Endothelial cell of umbilical vein (primary cell): ENCODE results near the gene IKZF1. TPM values are rescaled to one million over a fixed set of nuclear protein-coding genes. Genes with fewer than 3 reads are reported as not detected.

Experiments
- BruUV-seq: library from RNA; stranded (reverse); fragments of 400-500 nt; replicated peaks from 2 replicates; lab custom pipeline; 2021; lab: Mats Ljungman, UMichigan
- CTCF ChIA-PET: fragments of 300-600, 350-600 bp; sonication (Branson Sonifier 250); formaldehyde crosslinking; loops from one replicate; lab custom pipeline; 2021; ENCODE audit warnings: antibody characterized with exemption, inconsistent platforms; lab: Charles Lee
- POLR2A ChIA-PET: fragments of 300-600, 350-600 bp; sonication (Branson Sonifier 250); formaldehyde crosslinking; loops from one replicate; lab custom pipeline; 2021; ENCODE audit warnings: antibody characterized with exemption, inconsistent platforms; lab: Charles Lee
- DNase-seq: peaks from one replicate; pipeline ENCODE4 v3.0.0-alpha.2; 2011; ENCODE audit warnings: low read depth, low spot score
- FAIRE-seq: peaks from 2 replicates; lab custom pipeline; 2011; peaks lifted over from hg19 to GRCh38; lab: Jason Lieb, UNC
- H2AFZ ChIP-seq: 2 replicates; pipeline ENCODE4 v1.6.0; 2012; ENCODE audit warnings: low read depth, low read length, control low read depth, inconsistent platforms
- H3K27ac ChIP-seq: 2 replicates; pipeline ENCODE4 v1.5.1; 2011; ENCODE audit warnings: low read depth, mild to moderate bottlenecking, control low read depth, low read length, moderate library complexity; ENCODE audit not compliant: insufficient read depth
- H3K27me3 ChIP-seq, 2 experiments: 2 replicates each; pipeline versions ENCODE4 v1.6.0 to v1.6.1; 2011; ENCODE audit warnings: low read length in 2 of 2, mixed read lengths in 1 of 2; ENCODE audit not compliant: control insufficient read depth in 2 of 2, insufficient read depth in 2 of 2
- H3K36me3 ChIP-seq, 2 experiments: 2 replicates in 1 of 2; 3 replicates in 1 of 2; pipeline ENCODE4 v1.5.1; 2011; ENCODE audit warnings: low read length in 2 of 2, mild to moderate bottlenecking in 1 of 2, moderate library complexity in 1 of 2; ENCODE audit not compliant: control insufficient read depth in 2 of 2, insufficient read depth in 2 of 2; ENCODE audit errors: extremely low read depth in 1 of 2
- H3K4me1 ChIP-seq: 3 replicates; pipeline ENCODE4 v1.5.1; 2011; ENCODE audit warnings: mild to moderate bottlenecking, low read length; ENCODE audit not compliant: control insufficient read depth, insufficient read depth; ENCODE audit errors: extremely low read depth
- H3K4me2 ChIP-seq: 2 replicates; pipeline ENCODE4 v1.6.1; 2011; ENCODE audit warnings: low read length, control low read depth, mixed read lengths; ENCODE audit not compliant: insufficient read depth
- H3K4me3 ChIP-seq, 3 experiments: fragments of 200-600 bp in 1 of 3; sonication (generic), shearing (Covaris generic) in 1 of 3; replicated peaks in 1 of 3; 2 replicates each; pipeline ENCODE4 v1.5.1; 2011 to 2016; ENCODE audit warnings: control low read depth in 3 of 3, low read length in 3 of 3, mild to moderate bottlenecking in 2 of 3, inconsistent platforms in 1 of 3, low read depth in 1 of 3, moderate library complexity in 1 of 3; ENCODE audit not compliant: insufficient read depth in 1 of 3
- H3K79me2 ChIP-seq: 2 replicates; pipeline ENCODE4 v1.6.0; 2012; ENCODE audit warnings: low read length, inconsistent platforms; ENCODE audit not compliant: control insufficient read depth, insufficient read depth
- H3K9ac ChIP-seq: replicated peaks from 2 replicates; pipeline ENCODE3; 2011; ENCODE audit warnings: low read length, control low read depth; ENCODE audit not compliant: insufficient read depth; ENCODE audit errors: extremely low read depth
- H3K9me1 ChIP-seq: replicated peaks from 3 replicates; pipeline ENCODE4 v1.6.0; 2011; ENCODE audit warnings: mild to moderate bottlenecking, low read length; ENCODE audit not compliant: control insufficient read depth, insufficient read depth; ENCODE audit errors: extremely low read depth
- H3K9me3 ChIP-seq: replicated peaks from 2 replicates; pipeline ENCODE4 v1.5.1; 2012; ENCODE audit warnings: low read length, inconsistent platforms; ENCODE audit not compliant: control insufficient read depth, insufficient read depth
- H4K20me1 ChIP-seq: replicated peaks from 2 replicates; pipeline ENCODE3; 2011; ENCODE audit warnings: mild to moderate bottlenecking, low read length; ENCODE audit not compliant: control insufficient read depth, insufficient read depth; ENCODE audit errors: extremely low read depth
- CTCF ChIP-seq, 2 donors: IDR thresholded peaks; 1 replicate in 1 of 2; 2 replicates in 1 of 2; pipeline ENCODE4 v1.5.1; 2011; ENCODE audit warnings: low read length in 2 of 2, mild to moderate bottlenecking in 2 of 2, moderate library complexity in 2 of 2, control low read depth in 1 of 2, inconsistent platforms in 1 of 2, low read depth in 1 of 2; ENCODE audit not compliant: insufficient read depth in 1 of 2; ENCODE audit errors: extremely low read depth in 1 of 2
- EZH2 ChIP-seq: IDR thresholded peaks from 2 replicates; pipeline ENCODE4 v1.6.1; 2012; ENCODE audit warnings: borderline replicate concordance, low read depth, mild to moderate bottlenecking, moderate library complexity, low read length, inconsistent platforms; ENCODE audit not compliant: severe bottlenecking
- FOS ChIP-seq: IDR thresholded peaks from 2 replicates; pipeline ENCODE4 v1.6.1; 2011; ENCODE audit warnings: mild to moderate bottlenecking, low read length, moderate library complexity, borderline replicate concordance; ENCODE audit not compliant: insufficient read depth
- GATA2 ChIP-seq: IDR thresholded peaks from 2 replicates; pipeline ENCODE4 v1.7.0; 2011; ENCODE audit warnings: low read depth, mild to moderate bottlenecking, moderate library complexity, mixed read lengths, low read length; ENCODE audit not compliant: insufficient read length, insufficient read depth
- JUN ChIP-seq: IDR thresholded peaks from 2 replicates; pipeline ENCODE4 v1.6.1; 2011; ENCODE audit warnings: borderline replicate concordance, low read depth; ENCODE audit not compliant: insufficient read length, insufficient read depth
- MAX ChIP-seq: IDR thresholded peaks from 2 replicates; pipeline ENCODE4 v1.6.1; 2011; ENCODE audit not compliant: insufficient read depth, insufficient read length
- MYC ChIP-seq: IDR thresholded peaks from one replicate; pipeline ENCODE4 v1.6.1; 2011; ENCODE audit warnings: mild to moderate bottlenecking, low read depth, low read length
- POLR2A ChIP-seq: IDR thresholded peaks from 2 replicates; pipeline ENCODE4 v1.6.1; 2012; ENCODE audit warnings: low read depth, mild to moderate bottlenecking, control low read depth, low read length
- POLR2AphosphoS5 ChIP-seq: IDR thresholded peaks from 2 replicates; pipeline ENCODE4 v1.6.1; 2012; ENCODE audit warnings: low read depth, mild to moderate bottlenecking, control low read depth, low read length, moderate library complexity; ENCODE audit not compliant: insufficient read depth
- dilution Hi-C: fragments of 300-500 bp; cut with MboI; formaldehyde crosslinking; loops from one replicate; pipeline ENCODE4 v1.15.0; 2019; ENCODE audit warnings: low sequenced_read_pairs; ENCODE audit not compliant: extremely low pct_ligation_motif_present
- intact Hi-C: fragments of 100-400 bp; cut with micrococcal nuclease; formaldehyde crosslinking; loops from one replicate; pipeline ENCODE4 v1.10.0; 2022
- polyA plus RNA-seq, 4 experiments: library from polyadenylated mRNA; depleted of rRNA in 3 of 4; stranded (reverse) in 3 of 4; unstranded in 1 of 4; fragments of >200 nt; gene quantifications; 2 replicates each; pipeline versions ENCODE4 v1.2.1 to v1.2.3, GENCODE V29; 2011 to 2012; ENCODE audit warnings: missing spikeins in 1 of 4
- total RNA-seq: library from RNA; stranded (reverse); gene quantifications from 2 replicates; pipeline ENCODE4 v1.2.3, GENCODE V29; 2021

Gene IKZF1
- total and polyA plus RNA-seq, 2 donors (not counting 3 experiments of a cell fraction or from before 2014, with no cell fraction given), result 0.01 to 0.20 TPM

GRCh38 chr7:50411332-50411731 lies 106.8 kb downstream of the IKZF1 start:
- intact Hi-C loops (no loop called here), dilution Hi-C loops (no loop called here)
- no peak for TF ChIP-seq MYC
- TF ChIP-seq FOS, result no peak
- no peak for TF ChIP-seq JUN
- TF ChIP-seq GATA2, result no peak
- no peak for TF ChIP-seq POLR2A
- TF ChIP-seq CTCF (IDR thresholded peaks at IDR 0.05; ENCODE audit: extremely low read depth in 1 of 2, insufficient read depth in 1 of 2, low read depth in 1 of 2, low read length in 2 of 2), result no peak
- no peak for TF ChIP-seq MAX
- TF ChIP-seq EZH2, result no peak
- no peak for TF ChIP-seq POLR2AphosphoS5
- no TSS peak for BruUV-seq
- no peaks in the 10 kb centered on the region for H3K9me1 ChIP-seq
- CTCF ChIA-PET, result no interaction called here
- no peak for DNase-seq
- no peaks in the 10 kb centered on the region for H3K9me3 ChIP-seq
- no peak overlapping the region for H3K27ac ChIP-seq
- H2AFZ ChIP-seq, result no peak overlapping the region
- POLR2A ChIA-PET, result no interaction called here
- no peak overlapping the region for H3K4me2 ChIP-seq
- no peaks in the 10 kb centered on the region for H3K79me2 ChIP-seq
- H4K20me1 ChIP-seq, result no peaks in the 10 kb centered on the region
- no peak for FAIRE-seq
- no peaks in the 10 kb centered on the region for H3K36me3 ChIP-seq
- H3K27me3 ChIP-seq, result peaks cover 0 to 6% of the 10 kb centered on the region in 2 experiments
- H3K4me1 ChIP-seq, result no peaks in the 10 kb centered on the region
- no peak overlapping the region for H3K4me3 ChIP-seq
- H3K9ac ChIP-seq, result no peak overlapping the region
